HG03354 (cell line): ENCODE data around the gene AOPEP.

ENCODE experiments used
- ATAC-seq: cut with Tn5 transposase; IDR thresholded peaks from one replicate; pipeline ENCODE4 v1.9.1; 2021; ENCODE audit warnings: mild to moderate bottlenecking; ENCODE audit not compliant: unreplicated experiment, poor library complexity, severe bottlenecking

The AOPEP gene

DNA sequence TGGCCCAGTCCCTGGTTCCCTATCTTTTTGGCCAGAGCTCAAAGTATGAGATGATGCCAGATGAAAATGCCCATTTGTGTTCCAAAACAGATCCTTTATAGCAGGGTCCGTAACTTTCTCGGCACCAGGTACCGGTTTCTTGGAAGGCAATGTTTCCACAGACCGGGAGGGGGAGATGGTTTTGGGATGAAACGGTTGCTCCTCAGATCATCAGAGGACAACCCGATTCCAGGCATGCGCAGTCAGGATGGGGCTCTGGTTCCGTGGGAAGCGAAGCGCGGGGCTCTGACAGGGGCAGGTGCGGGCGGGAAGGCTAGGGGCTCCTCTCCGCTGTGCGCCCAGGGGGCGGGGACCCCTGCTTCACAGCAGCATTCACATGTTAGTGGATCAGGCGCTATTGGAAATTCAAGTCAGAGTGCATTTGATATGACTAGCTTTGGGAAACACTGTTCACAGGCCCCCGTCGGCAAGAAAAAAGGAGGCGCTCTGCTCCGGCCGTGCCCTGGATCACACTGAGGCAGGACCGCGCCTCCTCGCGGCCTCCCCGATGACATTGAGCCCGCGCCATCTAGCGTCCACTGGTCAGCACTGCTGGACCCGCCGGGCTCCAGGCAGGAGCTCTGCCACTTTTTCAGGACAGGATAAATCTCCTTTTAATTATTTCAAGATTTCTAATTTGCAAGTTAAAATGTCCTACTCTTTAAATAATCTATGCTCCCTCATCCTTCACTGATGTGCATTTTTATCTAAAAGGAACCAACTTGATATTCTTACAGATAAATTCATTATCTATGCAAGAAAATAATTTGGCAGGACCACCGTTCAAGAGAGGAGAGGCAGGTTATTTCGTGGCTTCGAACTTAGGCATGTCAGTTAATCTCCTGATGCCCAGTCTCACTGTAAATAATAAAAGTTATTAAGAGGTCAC is 401.0 kb downstream of the AOPEP start:
- peak; percentile 69 for ATAC-seq

DNA sequence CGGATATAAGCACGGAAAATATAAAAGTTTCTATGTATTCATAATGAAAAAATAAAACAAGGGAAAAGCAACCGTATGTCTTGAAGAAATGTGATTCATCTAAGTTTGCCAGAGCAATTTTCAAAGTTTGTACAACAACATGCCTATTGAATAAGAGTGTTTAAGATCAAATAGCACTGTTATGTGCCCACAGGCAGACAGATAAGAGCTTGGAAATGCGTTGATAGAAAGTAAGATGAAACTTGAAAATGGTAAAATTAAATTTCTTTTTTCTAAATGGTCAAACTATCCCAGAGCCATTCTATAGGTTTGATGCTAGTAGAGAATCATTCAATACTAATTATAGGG is 401.7 kb downstream of the AOPEP start:
- ATAC-seq: no peak

DNA sequence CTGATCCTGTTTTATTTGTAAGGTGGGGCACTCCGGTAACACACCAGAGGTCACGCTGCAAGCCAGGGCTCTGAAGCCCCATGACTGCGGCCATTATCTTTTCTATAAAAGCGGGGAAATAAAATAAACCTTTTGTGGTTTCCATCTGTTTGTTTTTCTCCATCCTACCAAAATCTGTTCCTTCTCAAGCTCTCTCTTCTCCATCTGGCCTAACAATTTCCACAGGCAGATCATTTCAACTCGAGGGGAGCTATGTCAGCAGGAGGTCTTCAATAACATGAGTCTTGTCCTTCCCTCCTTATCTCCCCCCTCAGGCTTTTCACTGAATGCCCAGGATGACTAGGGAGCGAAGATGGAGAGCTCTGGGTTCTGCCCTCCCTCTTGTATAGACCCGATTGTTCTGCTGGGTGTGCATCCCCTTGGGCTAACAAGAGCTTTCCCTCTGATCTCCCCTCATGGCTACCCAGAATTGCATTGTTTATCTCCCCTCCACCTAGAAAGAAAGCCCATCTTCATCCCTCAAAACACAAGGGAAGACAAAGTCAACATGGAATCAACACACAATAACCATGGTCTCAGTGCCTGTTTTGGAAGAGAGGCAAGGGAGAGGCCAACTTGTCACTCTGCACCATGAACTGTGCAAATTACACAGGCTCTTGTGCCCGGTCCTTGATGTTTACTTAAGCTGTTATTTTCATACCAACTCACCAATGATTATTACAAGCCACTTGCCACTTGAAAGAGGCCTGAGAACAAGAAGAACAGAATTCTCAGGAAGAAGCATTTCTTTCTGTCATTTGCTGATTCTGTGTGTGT is 403.2 kb downstream of the AOPEP start:
- no peak for ATAC-seq

GRCh38 chr9:95130484-95130883 is 404.0 kb downstream of the AOPEP start:
- no peak for ATAC-seq

DNA sequence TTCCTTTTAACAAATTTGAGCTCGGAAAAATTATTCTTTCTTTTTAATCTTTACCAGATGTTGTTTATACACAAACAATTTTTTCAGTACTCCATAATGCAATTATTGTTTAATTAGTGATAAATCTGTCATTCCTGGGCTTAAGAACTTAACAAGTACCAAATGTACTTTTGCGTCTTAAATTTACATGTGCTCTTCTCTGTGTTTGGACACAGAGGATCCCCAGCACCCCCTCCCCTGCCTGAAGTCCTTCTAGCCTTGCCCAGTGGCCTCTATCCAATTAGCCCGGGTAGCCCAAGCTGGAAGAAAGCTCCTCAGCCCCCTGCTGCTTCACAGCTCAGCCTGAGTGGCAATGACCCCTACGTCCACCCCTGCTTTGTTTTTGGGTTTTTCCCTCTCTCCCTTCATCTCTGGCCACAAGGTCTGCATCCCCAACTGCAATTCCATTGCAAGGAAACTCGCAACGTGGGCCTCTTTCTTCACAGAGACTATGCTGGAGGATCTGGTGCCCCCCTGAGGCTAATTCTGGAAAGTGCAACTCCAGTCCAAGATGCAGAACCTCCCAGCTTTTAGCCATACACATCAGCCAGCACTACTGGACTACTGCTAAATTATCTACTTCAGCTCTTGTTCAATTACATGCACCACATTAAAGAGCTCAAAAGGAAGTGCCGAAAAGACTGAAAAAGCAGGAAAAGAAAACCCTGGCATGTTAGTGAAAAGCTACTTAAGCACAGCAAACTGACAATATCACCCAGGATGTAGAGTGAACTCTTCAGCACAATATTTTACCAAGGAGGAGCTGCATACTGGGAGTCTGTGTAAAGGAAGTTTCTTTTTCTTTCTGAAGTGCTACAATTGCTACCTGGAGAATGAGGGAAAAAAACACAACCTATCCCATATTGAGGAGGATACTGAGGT is 404.8 kb downstream of the AOPEP start:
- no peak for ATAC-seq

DNA sequence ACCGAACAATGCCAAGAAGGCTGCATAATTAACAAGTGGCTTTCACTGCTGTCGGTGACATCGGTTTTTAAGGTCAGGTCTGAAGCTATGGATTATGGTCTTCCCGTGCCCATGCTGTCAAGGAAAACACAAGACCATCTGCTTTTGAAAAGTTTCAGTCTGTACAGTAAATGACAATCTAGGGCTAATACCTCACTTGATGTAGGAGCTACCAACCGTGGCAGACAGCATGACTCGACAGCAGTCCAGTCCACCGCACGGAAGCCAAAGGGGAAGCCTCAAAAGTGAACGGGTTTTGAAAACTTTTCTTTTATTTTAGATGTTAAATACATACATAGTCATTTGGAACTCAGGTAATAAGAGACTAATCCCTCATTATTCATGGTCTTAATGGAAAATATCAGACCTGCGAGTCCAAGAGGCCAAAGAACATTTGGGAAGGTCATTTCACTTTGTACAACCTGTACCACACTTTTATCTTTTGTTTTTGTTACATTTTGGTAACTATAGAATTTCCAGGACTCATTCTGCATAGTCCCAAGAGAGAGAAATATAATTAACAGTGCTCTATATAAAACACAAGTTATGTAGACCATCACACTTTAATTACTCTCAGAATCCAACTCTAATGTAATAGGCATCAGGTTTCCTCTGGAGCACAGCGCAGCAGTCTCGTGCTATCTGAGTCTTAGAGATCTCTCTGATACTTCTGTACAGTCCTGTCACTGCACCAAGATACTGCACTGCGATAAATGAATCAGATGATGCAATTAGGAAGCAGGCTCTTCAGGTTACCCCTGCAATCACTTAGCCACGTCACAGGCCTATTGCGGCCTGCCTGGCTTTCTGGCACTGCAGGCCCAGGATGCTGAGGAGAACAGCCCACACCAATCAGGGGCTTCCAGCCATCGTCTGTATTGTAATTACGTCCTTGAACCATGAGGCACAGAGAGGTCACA is 406.1 kb downstream of the AOPEP start:
- ATAC-seq: no peak

- ATAC-seq: no peak
These were observed 406.8 kb downstream of the AOPEP start for GRCh38 chr9:95133325-95133705.

- no peak for ATAC-seq
These were observed 408.0 kb downstream of the AOPEP start for GRCh38 chr9:95134457-95134881.

GRCh38 chr9:95135756-95136155 is 409.3 kb downstream of the AOPEP start:
- ATAC-seq: no peak
